ENCODE measurements around the gene ASXL2.

- no peak for TF ChIP-seq CTCF (IDR thresholded peaks at IDR 0.05)
- TF ChIP-seq POLR2A (IDR thresholded peaks at IDR 0.05), result no peak
Measured at GRCh38 chr2:25897506-25897905, 19.2 kb upstream of the ASXL2 start.
